GM19452 (cell line): ENCODE data around the gene LAMB3.

Experiments used
- ATAC-seq: cut with Tn5 transposase; IDR thresholded peaks from one replicate; pipeline ENCODE4 v1.9.1; 2021; ENCODE audit not compliant: unreplicated experiment

The LAMB3 gene

DNA sequence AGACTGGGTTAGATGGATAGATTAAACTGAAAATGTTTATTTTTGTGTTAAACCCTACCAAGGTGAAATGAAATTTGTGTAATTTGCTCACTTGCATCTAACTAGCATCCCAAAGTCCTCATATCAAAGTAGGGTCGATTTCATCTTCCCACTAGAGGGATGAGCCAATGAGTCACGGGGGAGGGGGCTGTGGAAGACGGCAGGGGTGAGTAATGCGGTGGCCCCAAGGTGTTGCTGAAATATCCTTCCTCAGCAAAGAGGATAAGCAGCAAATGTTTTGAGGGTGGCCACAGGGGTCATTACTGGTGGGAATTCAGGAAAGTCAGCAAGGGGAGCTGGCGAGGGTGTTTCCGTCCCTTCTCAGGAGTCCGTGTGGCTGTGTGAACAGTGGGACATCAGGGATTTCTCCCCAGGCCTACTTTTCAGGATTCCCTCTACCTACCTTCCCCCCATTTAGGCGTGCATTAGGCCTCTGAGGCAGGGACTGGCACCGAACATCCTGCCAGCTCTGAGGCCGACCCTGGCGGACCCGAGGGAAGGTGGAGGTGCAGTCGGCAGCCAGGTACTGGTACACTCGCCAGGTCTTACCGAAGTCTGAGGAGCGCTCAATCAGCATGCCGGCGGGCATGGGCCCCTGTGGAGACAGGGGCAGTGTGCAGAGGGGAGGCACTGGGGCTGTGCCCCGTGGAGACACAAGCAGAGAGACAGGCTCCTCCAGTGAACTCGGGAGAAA is 18.1 kb downstream of the LAMB3 start:
- ATAC-seq: no peak

- no peak for ATAC-seq
Observed at GRCh38 chr1:209633335-209633997, 18.8 kb downstream of the LAMB3 start.

GRCh38 chr1:209630383-209631225 is 21.6 kb downstream of the LAMB3 start:
- no peak for ATAC-seq

GRCh38 chr1:209629621-209630382 is 22.4 kb downstream of the LAMB3 start:
- ATAC-seq: no peak

- ATAC-seq: no peak
Observed at GRCh38 chr1:209628618-209629299, 23.5 kb downstream of the LAMB3 start.

- ATAC-seq: peak; percentile 86
Observed at GRCh38 chr1:209627732-209628196, 24.5 kb downstream of the LAMB3 start.

- ATAC-seq: peak; percentile 25
Observed at GRCh38 chr1:209627027-209627731, 25.0 kb downstream of the LAMB3 start.

GRCh38 chr1:209626346-209627026 is 25.7 kb downstream of the LAMB3 start:
- no peak for ATAC-seq

GRCh38 chr1:209625791-209626285 is 26.4 kb downstream of the LAMB3 start:
- no peak for ATAC-seq

GRCh38 chr1:209624558-209625549 is 27.4 kb downstream of the LAMB3 start:
- ATAC-seq: no peak

DNA sequence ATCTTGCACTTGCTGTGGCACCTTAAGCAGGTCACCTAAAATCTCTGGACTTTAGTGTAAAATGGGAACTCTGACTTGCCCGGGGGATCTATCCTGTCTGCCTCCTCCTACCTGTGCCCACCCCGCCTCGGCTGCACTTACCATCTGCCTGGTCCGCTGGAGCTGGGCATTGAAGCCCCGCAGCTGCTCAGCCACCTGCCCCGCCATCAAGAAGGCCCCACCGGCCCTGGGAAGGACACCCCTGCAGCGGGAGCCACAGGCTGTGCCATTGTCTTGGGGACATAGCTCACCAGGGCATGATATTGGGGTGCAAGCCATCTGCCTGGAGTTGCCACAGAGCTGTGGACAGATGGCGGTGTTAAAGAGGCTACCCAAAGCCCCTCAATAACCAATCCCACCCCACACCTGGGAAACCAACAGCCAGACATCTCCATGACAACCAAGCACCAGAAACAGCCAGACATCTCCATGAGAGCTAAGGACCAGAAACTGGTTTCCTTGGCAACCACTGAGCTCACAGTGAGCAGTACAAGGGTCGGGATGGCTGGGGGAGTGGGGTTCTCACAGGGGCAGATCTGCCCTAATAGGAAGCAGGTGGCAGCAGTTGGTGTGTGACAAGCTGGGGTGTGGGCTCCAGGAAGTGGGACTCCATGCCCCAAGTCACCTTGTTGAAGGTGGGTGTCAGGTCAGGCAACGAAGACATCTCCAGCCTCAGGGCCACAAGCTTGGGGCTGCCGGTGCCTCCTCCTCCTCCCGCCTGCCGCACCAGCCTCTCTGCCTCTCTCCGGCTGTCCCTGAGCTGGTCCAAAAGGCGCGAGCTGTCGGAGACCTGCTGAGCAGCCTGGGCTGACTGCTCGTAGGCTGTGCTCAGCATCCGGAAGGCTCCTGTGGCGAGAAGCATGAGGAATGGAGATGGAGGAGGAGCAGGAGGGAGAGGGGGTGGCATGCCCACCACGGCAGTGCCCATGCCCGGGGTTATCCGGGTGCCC is 29.1 kb downstream of the LAMB3 start:
- no peak for ATAC-seq

- no peak for ATAC-seq
Observed at GRCh38 chr1:209621741-209622655, 30.2 kb downstream of the LAMB3 start.

DNA sequence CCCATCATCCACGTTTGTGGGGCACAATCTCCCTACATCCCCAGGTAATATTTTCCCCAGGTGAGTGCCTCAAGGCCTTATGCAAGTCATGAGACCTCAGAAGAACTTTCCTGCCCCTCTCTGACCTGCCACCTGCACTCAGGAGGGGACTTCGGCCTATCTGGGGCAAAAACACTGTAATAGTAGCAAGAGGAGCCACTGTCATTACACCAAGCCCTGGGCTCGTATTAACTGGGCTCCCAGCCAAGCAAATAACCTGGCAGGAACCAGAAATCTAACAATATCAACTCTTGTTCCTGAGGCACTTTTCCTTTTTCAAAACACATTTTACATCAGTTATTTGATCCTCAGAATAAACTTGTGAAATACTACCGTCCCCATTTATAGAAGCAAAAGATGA is 30.9 kb downstream of the LAMB3 start:
- no peak for ATAC-seq

DNA sequence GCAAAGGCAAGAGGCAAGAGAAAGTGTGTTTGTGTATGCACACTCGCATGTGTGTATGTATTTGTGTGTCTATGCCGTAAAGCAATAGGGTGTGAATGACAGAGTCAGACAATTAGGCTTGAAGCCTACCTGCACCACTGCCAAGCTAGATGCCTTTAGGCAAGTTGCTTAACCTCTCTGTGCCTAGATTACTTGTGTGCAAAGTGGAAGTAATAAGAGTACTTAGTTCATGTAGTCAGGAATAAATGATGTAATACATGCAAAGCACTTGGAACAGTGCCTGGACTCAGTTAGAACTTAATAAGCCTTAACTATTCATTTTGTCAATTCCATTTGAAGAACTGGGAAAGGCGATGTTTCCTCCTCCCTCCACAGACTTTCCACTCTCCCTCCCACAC is 31.7 kb downstream of the LAMB3 start:
- no peak for ATAC-seq

DNA sequence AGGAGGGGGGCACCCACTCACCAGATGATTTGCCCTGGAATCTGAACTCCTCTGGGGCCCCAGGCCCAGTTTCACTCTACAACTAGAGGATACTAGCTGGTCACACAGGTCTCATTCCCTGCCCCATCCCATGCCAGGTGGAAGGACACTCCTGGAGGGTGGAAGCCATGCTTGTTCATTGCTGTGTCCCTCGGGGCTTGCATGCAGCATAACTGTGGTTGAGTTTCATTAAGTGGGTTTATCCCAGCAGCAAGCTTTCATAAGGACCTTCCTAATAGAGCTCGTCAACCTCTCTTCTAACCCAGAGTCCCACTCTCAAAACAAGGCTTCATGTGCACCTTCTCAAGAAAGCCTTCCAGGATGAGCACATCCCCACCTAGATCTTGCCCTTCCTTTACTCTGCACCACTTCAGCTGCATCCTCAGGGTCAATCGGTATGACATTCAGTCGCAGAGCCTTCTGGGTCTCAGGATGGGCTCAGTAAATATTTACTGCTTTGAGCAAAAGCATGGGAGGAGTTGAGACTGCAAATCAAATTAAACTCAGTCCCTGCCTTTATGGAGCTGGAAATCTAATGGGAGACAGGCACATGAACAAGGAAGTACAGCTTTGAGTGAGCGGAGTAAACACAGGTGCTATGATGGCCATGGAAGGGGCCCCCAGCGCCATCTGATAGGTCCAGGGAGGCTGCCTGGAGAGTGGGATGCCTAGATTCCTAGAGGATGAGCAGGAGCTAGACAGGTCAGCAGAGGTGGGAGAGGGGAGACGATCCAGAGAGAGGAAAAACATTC is 32.3 kb downstream of the LAMB3 start:
- no peak for ATAC-seq
